C4-2B (cell line): ENCODE measurements around the gene CIT.

Experiments used
- H3K27ac ChIP-seq: fragments of 450-650 bp; 2 replicates; pipeline ENCODE4 v1.5.1; 2017
- CTCF ChIP-seq: fragments of 450-650 bp; conservative IDR thresholded peaks from 2 replicates; pipeline ENCODE4 v1.5.1; 2017; ENCODE audit warnings: mild to moderate bottlenecking
- ZFX ChIP-seq: fragments of 450-650 bp; IDR thresholded peaks from 2 replicates; pipeline ENCODE4 v1.6.1; 2017

Gene CIT

GRCh38 chr12:119850330-119850729 is 26.8 kb downstream of the CIT start:
- H3K27ac ChIP-seq, result no peak overlapping the region
- TF ChIP-seq ZFX (no peak), CTCF (no peak)

DNA sequence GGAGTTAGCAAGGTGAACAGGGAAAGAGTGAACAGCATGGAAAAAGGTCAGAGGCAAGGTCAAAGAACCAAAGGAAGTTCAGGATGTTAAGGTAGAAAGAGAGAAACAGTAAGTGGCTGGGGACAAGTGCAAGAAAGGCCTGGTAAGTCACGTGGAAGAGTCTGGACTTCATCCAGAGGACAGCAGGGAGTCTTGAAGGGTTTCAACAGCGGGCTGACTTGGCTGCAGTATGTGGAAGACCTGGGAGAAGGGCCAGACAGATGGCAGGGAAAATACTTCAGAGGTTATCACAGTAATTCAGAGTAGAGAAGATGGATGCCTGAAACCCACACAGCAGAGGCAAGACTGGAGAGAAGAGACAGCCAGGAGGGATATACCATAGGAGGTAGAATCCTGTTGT is 34.0 kb downstream of the CIT start:
- no peak overlapping the region for H3K27ac ChIP-seq
- TF ChIP-seq CTCF, result no peak
- TF ChIP-seq ZFX, result no peak

DNA sequence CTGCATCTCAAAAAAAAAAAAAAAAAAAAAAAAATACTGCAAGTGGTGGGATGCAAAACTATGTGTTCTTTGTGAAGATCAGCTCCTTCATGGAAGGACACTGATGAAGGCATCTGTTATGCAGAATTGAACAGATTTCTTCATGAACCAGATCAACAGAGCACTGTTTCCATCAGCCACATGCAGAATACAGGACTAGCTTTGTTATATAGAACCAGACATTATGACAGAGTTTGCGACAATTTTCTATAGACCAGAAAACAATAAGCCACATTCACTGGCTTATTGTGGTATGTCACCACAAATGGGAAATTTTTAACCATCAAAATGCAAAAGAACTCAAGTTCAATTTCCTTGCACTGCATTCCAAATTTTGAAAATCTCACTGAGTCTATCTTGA is 34.7 kb downstream of the CIT start:
- no peak for TF ChIP-seq ZFX
- no peak for TF ChIP-seq CTCF
- no peak overlapping the region for H3K27ac ChIP-seq

- no peak overlapping the region for H3K27ac ChIP-seq
- TF ChIP-seq ZFX (no peak), CTCF (no peak)
Measured at GRCh38 chr12:119841433-119842210, 35.5 kb downstream of the CIT start.

DNA sequence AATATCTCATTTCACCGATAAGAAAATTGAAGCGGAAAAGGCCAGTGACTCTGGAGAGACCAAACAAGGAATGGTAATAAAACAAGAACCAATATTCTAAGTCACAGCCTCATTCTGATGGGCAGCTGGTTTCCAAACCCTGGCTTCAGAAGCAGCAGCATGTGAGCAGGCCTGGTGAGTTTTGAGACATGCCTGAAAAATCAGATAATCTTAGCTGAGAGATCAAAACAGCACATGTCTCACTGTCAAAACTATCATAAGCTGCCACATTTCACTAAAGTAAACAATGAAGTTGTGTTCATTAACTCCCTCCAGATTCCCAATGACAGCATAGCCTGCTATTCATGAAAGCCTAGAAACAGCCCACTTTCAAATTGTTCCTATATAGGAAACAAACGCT is 36.5 kb downstream of the CIT start:
- no peak overlapping the region for H3K27ac ChIP-seq
- no peak for TF ChIP-seq ZFX
- TF ChIP-seq CTCF, result no peak

DNA sequence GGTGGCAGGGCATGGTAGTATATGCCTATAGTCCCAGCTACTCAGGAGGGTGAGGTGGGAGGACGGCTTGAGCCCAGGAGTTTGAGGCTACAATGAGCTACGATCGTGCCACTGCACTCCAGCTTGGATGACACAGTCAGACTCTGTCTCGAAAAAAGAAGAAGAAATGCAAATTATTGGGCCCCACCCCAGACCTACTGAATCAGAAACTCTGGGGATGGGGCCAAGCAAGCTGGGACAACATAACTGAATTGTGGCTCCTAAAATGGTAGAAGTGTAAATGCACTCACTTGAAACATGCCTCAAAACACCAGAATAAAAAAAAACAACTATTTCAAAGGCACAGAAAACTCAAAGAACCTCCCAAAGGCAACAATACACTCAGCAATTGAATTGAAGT is 37.0 kb downstream of the CIT start:
- no peak overlapping the region for H3K27ac ChIP-seq
- no peak for TF ChIP-seq CTCF
- no peak for TF ChIP-seq ZFX

GRCh38 chr12:119838826-119839600 is 38.1 kb downstream of the CIT start:
- H3K27ac ChIP-seq, result no peak overlapping the region
- TF ChIP-seq CTCF (no peak), ZFX (no peak)
